OCI-LY7 (cell line): ENCODE data around the gene P3H2. TPM values are rescaled to one million over a fixed set of nuclear protein-coding genes. Genes with fewer than 3 reads are reported as not detected.

Source experiments
- BruUV-seq: library from RNA; stranded (reverse); fragments of 400-500 nt; replicated peaks from 2 replicates; lab custom pipeline; 2021; lab: Mats Ljungman, UMichigan
- CTCF ChIA-PET: fragments of 300-600 bp; sonication (Branson Sonifier 250); formaldehyde crosslinking; loops from one replicate; lab custom pipeline; 2022; ENCODE audit warnings: antibody characterized with exemption; ENCODE audit not compliant: unreplicated experiment; lab: Charles Lee
- POLR2A ChIA-PET: fragments of 300-600 bp; sonication (Branson Sonifier 250); formaldehyde crosslinking; loops from one replicate; lab custom pipeline; 2022; ENCODE audit warnings: antibody characterized with exemption; lab: Charles Lee
- DNase-seq: peaks from one replicate; pipeline ENCODE4 v3.0.0-alpha.2; 2015; ENCODE audit warnings: low spot score
- H2AFZ ChIP-seq: fragments of 200-600 bp; sonication (generic), shearing (Covaris generic); 2 replicates; pipeline ENCODE4 v1.6.1; 2014; ENCODE audit warnings: mild to moderate bottlenecking, antibody characterized with exemption, low read length, moderate library complexity
- H3K27ac ChIP-seq: fragments of 200-600 bp; sonication (generic); 2 replicates; pipeline ENCODE4 v1.5.1; 2014; ENCODE audit warnings: mixed run types, low read depth, mild to moderate bottlenecking, moderate library complexity, low read length, inconsistent platforms; ENCODE audit not compliant: poor library complexity, severe bottlenecking
- H3K36me3 ChIP-seq: fragments of 200-600 bp; sonication (generic); 2 replicates; pipeline ENCODE4 v1.6.1; 2014; ENCODE audit warnings: mild to moderate bottlenecking, antibody characterized with exemption, low read length, moderate library complexity, mixed read lengths; ENCODE audit not compliant: insufficient read depth
- H3K4me1 ChIP-seq: fragments of 200-600 bp; sonication (generic); 2 replicates; pipeline ENCODE4 v1.5.1; 2014; ENCODE audit warnings: mild to moderate bottlenecking, low read length; ENCODE audit not compliant: insufficient read depth, poor library complexity, severe bottlenecking
- H3K4me2 ChIP-seq: fragments of 200-600 bp; sonication (generic); 2 replicates; pipeline ENCODE4 v1.6.1; 2014; ENCODE audit warnings: mild to moderate bottlenecking, low read length
- H3K4me3 ChIP-seq: fragments of 200-600 bp; sonication (generic); 2 replicates; pipeline ENCODE4 v1.5.1; 2014; ENCODE audit warnings: mild to moderate bottlenecking, low read depth, low read length; ENCODE audit not compliant: poor library complexity, severe bottlenecking
- H3K79me2 ChIP-seq: fragments of 200-600 bp; sonication (generic); 2 replicates; pipeline ENCODE4 v1.6.1; 2016; ENCODE audit warnings: low read depth, mild to moderate bottlenecking, low read length, moderate library complexity, mixed read lengths; ENCODE audit not compliant: insufficient read depth
- H3K9me2 ChIP-seq: fragments of 200-600 bp; sonication (generic); 2 replicates; pipeline ENCODE4 v1.6.1; 2016; ENCODE audit warnings: mild to moderate bottlenecking, low read length, mixed read lengths; ENCODE audit not compliant: insufficient read depth
- H3K9me3 ChIP-seq: fragments of 200-600 bp; sonication (generic); 2 replicates; pipeline ENCODE4 v1.6.1; 2014; ENCODE audit warnings: mild to moderate bottlenecking, mixed run types, low read length, mixed read lengths
- H4K20me1 ChIP-seq: fragments of 200-600 bp; sonication (generic); 2 replicates; pipeline ENCODE4 v1.6.1; 2014; ENCODE audit warnings: mild to moderate bottlenecking, antibody characterized with exemption, low read length, moderate library complexity, mixed read lengths; ENCODE audit not compliant: insufficient read depth
- EZH2phosphoT487 ChIP-seq: fragments of 200-600 bp; sonication (generic); IDR thresholded peaks from 2 replicates; pipeline ENCODE4 v1.6.1; 2018; ENCODE audit warnings: low read depth, borderline replicate concordance, mild to moderate bottlenecking, mixed run types, antibody characterized with exemption, low read length, moderate library complexity, mixed read lengths
- intact Hi-C: fragments of 100-400 bp; cut with micrococcal nuclease; formaldehyde crosslinking; loops from one replicate; pipeline ENCODE4 v1.10.0; 2022; ENCODE audit not compliant: unreplicated experiment
- total RNA-seq, 2 experiments: library from RNA; depleted of rRNA in 1 of 2; stranded (reverse); fragments of >200 nt in 1 of 2; shearing (Covaris generic) in 1 of 2; gene quantifications; 2 replicates each; pipeline ENCODE4 v1.2.3, GENCODE V29; 2014 to 2022
- TF ChIP-seq, protein P1 (sequence below): fragments of 200-600 bp; sonication (generic); conservative IDR thresholded peaks from 2 replicates; pipeline ENCODE4 v1.5.1; 2014; ENCODE audit warnings: mild to moderate bottlenecking, antibody characterized with exemption, low read length, moderate library complexity, mixed read lengths

P3H2 gene
- total RNA-seq, 2 experiments from 2014 or later, result not detected

DNA sequence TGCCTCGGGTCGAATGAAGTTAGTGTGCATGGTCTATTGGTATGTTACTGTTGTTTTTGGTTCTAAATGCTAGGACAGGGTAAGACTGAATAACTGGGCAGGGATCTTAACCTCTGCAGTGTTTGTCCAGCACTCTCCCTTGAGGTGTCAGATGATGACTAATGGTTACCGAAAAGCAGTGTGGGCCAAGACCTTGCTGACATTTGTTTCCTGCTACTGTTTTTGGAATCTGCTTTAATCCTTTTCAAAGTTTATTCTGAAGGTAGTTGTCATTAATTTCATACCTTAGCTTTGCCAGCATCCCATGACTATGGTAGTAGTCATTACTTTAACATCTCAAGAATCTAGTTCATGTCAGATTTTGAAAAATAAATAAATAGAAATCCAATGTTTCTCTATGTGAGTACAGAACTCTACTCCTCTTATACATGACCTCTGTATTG, 117.0 kb downstream of the P3H2 start:
- no peak for DNase-seq
- Histone ChIP-seq H3K9me3 (no peaks in the 10 kb centered on the region), H3K79me2 (no peaks in the 10 kb centered on the region), H3K4me1 (no peaks in the 10 kb centered on the region), H3K27ac (no peak overlapping the region), H2AFZ (no peak overlapping the region), H3K9me2 (no peaks in the 10 kb centered on the region), H4K20me1 (no peaks in the 10 kb centered on the region), H3K4me3 (no peak overlapping the region), H3K36me3 (no peaks in the 10 kb centered on the region), H3K4me2 (no peak overlapping the region)
- TF ChIP-seq, protein P1, sequence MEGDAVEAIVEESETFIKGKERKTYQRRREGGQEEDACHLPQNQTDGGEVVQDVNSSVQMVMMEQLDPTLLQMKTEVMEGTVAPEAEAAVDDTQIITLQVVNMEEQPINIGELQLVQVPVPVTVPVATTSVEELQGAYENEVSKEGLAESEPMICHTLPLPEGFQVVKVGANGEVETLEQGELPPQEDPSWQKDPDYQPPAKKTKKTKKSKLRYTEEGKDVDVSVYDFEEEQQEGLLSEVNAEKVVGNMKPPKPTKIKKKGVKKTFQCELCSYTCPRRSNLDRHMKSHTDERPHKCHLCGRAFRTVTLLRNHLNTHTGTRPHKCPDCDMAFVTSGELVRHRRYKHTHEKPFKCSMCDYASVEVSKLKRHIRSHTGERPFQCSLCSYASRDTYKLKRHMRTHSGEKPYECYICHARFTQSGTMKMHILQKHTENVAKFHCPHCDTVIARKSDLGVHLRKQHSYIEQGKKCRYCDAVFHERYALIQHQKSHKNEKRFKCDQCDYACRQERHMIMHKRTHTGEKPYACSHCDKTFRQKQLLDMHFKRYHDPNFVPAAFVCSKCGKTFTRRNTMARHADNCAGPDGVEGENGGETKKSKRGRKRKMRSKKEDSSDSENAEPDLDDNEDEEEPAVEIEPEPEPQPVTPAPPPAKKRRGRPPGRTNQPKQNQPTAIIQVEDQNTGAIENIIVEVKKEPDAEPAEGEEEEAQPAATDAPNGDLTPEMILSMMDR, result no peak
- no peak for TF ChIP-seq EZH2phosphoT487
- intact Hi-C loops, result no loop called here
- no TSS peak for BruUV-seq
- POLR2A ChIA-PET, result interaction anchor here (0.7 kb wide), 1 partner anchor 61 kb away, joined by 3 read pairs; no protein-coding TSS in a partner anchor
- CTCF ChIA-PET, result no interaction called here

DNA sequence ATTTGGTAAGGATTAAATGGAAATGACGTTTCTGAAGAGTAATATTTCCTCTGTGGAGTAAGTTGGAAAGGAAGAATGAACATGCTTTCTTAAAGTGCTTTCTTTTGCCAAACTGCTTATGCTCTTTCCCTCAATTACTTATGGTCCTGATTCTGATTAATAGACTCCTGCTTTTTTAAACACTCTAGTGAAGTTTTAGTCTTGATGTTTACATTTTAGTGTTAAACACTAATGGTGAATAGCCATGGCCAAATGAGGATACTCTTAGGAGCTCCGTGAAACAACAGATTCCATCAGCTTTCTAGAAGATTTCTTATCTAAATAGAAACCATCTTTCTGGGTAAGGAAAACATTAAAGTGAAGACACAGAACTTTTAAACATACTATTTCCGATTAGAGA, 117.6 kb downstream of the P3H2 start:
- intact Hi-C loops, result no loop called here
- Histone ChIP-seq H3K36me3 (no peaks in the 10 kb centered on the region), H3K79me2 (no peaks in the 10 kb centered on the region), H3K4me3 (no peak overlapping the region), H3K9me2 (no peaks in the 10 kb centered on the region), H4K20me1 (no peaks in the 10 kb centered on the region), H3K27ac (no peak overlapping the region), H2AFZ (no peak overlapping the region), H3K4me1 (no peaks in the 10 kb centered on the region), H3K9me3 (no peaks in the 10 kb centered on the region), H3K4me2 (no peak overlapping the region)
- TF ChIP-seq EZH2phosphoT487, result no peak
- TF ChIP-seq, protein P1, result no peak
- no TSS peak for BruUV-seq
- ChIA-PET CTCF (no interaction called here), POLR2A (interaction anchor here (0.7 kb wide), 1 partner anchor 348 kb away, joined by 3 read pairs; no protein-coding TSS in a partner anchor)
- DNase-seq, result no peak

DNA sequence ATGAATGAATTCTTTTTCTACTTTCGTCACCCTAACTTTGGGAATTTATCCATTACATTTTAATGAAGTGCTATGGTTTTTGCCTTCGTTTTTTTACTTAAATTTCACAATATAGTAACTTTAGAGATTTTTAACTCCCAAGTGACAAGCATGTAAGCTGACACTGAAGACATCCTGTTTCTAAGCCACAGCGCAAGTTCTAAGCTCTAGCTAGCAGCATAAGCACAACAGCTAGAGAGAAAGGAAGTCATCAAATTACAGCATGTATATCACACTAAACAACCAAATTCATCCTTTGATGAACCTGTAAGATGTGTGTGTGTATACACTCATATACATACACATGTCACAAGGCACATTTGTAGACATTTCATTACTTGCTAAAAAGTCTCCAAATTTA, 119.3 kb downstream of the P3H2 start:
- Histone ChIP-seq H3K27ac (no peak overlapping the region), H3K9me3 (no peaks in the 10 kb centered on the region), H2AFZ (no peak overlapping the region), H3K36me3 (no peaks in the 10 kb centered on the region), H3K9me2 (no peaks in the 10 kb centered on the region), H3K4me1 (no peaks in the 10 kb centered on the region), H3K4me3 (no peak overlapping the region), H3K79me2 (no peaks in the 10 kb centered on the region), H3K4me2 (no peak overlapping the region), H4K20me1 (no peaks in the 10 kb centered on the region)
- TF ChIP-seq, protein P1, result no peak
- no peak for TF ChIP-seq EZH2phosphoT487
- ChIA-PET CTCF (no interaction called here), POLR2A (no interaction called here)
- DNase-seq, result no peak
- no TSS peak for BruUV-seq
- intact Hi-C loops, result no loop called here
